PFSK-1 (cell line): ENCODE data around the gene MORC4.

ENCODE experiments used
- POLR2AphosphoS5 ChIP-seq: IDR thresholded peaks from 2 replicates; pipeline ENCODE4 v1.6.1; 2012; ENCODE audit warnings: low read depth, mild to moderate bottlenecking, control low read depth, low read length, moderate library complexity
- REST ChIP-seq, 2 experiments: IDR thresholded peaks; 2 replicates each; pipeline versions ENCODE4 v1.6.1 to v1.8.0; 2011 to 2012; ENCODE audit warnings: low read depth in 2 of 2, low read length in 2 of 2, control low read depth in 1 of 2, inconsistent platforms in 1 of 2, mild to moderate bottlenecking in 1 of 2, moderate library complexity in 1 of 2; ENCODE audit not compliant: insufficient read depth in 1 of 2
- SIN3A ChIP-seq: IDR thresholded peaks from 2 replicates; pipeline ENCODE4 v1.6.1; 2012; ENCODE audit warnings: mild to moderate bottlenecking, low read length, moderate library complexity, borderline replicate concordance; ENCODE audit not compliant: insufficient read depth
- TAF1 ChIP-seq: IDR thresholded peaks from 2 replicates; pipeline ENCODE4 v1.6.1; 2012; ENCODE audit warnings: low read length, control low read depth, borderline replicate concordance; ENCODE audit not compliant: insufficient read depth

Gene MORC4

GRCh38 chrX:106891762-106892460 lies 108.1 kb downstream of the MORC4 start:
- TF ChIP-seq POLR2AphosphoS5: no peak
- no peak for TF ChIP-seq TAF1
- TF ChIP-seq SIN3A: no peak
- no peak for TF ChIP-seq REST (IDR thresholded peaks at IDR 0.05; ENCODE audit: insufficient read depth in 1 of 2, low read depth in 2 of 2, low read length in 2 of 2)
